Cardiac muscle cell (in vitro differentiated cells and primary cell): ENCODE data around the gene RAG1. TPM values are rescaled to one million over a fixed set of nuclear protein-coding genes. Genes with fewer than 3 reads are reported as not detected.

Experiments used
- DNase-seq, 2 donors: peaks; one replicate each; pipeline versions ENCODE4 v3.0.0 to v3.0.0-alpha.2; 2010 to 2017; ENCODE audit warnings: low read depth in 1 of 2, low spot score in 1 of 2
- H3K27ac ChIP-seq: fragments of 200-600 bp; sonication (generic); 2 replicates; pipeline ENCODE4 v1.5.1; 2016
- H3K27me3 ChIP-seq: fragments of 200-600 bp; sonication (generic); 2 replicates; pipeline ENCODE4 v1.6.0; 2016; ENCODE audit warnings: control low read depth
- H3K36me3 ChIP-seq: fragments of 200-600 bp; sonication (generic); 2 replicates; pipeline ENCODE4 v1.5.1; 2016; ENCODE audit warnings: control low read depth
- H3K4me1 ChIP-seq: fragments of 200-600 bp; sonication (generic); 2 replicates; pipeline ENCODE4 v1.8.1; 2017; ENCODE audit warnings: low read depth, mild to moderate bottlenecking, mixed run types
- H3K4me3 ChIP-seq: fragments of 200-600 bp; sonication (generic); 2 replicates; pipeline ENCODE4 v1.5.1; 2016; ENCODE audit warnings: mild to moderate bottlenecking
- H3K9me3 ChIP-seq: fragments of 200-600 bp; sonication (generic); 2 replicates; pipeline ENCODE4 v1.5.1; 2017; ENCODE audit warnings: low read depth, mild to moderate bottlenecking, control low read depth
- polyA plus RNA-seq: library from polyadenylated mRNA; unstranded; fragments of >200 nt; fragmentation: Nextera tagmentation; extraction: Ambion mirVana; gene quantifications from 2 replicates; pipeline ENCODE4 v1.2.1, GENCODE V29; 2016
- total RNA-seq: library from RNA; depleted of rRNA; stranded (reverse); fragments of >200 nt; gene quantifications from 2 replicates; pipeline ENCODE4 v1.2.3, GENCODE V29; 2016
- TF ChIP-seq, protein P1 (sequence below): IDR thresholded peaks from 2 replicates; pipeline ENCODE4 v1.5.1; 2012; ENCODE audit warnings: low read depth, mild to moderate bottlenecking, low read length

The RAG1 gene
- total and polyA plus RNA-seq, 2 experiments from 2014 or later, result 0.66 TPM; not detected in 1

DNA sequence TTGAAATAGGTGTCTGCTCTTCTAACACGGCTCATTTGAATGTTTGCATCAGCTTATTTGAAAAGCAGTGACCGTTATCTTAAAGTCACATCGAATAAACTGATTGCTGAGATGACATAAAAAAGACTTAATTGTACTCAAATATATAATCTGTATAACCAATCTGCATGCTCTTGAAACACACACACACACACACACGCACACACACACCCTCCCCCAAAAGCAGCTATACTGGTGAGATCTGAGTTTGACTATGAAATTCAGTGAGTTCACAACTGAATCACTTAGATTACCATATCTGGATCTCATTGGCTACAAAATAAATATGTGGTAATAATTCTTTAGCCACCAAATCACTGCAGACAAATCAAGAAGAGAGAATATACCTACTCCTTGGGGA, 22.7 kb downstream of the RAG1 start:
- Histone ChIP-seq H3K4me1 (peaks cover 6% of the 10 kb centered on the region), H3K27ac (no peak overlapping the region), H3K4me3 (no peak overlapping the region), H3K36me3 (no peaks in the 10 kb centered on the region), H3K9me3 (no peaks in the 10 kb centered on the region), H3K27me3 (peaks cover 55% of the 10 kb centered on the region)
- TF ChIP-seq, protein P1, sequence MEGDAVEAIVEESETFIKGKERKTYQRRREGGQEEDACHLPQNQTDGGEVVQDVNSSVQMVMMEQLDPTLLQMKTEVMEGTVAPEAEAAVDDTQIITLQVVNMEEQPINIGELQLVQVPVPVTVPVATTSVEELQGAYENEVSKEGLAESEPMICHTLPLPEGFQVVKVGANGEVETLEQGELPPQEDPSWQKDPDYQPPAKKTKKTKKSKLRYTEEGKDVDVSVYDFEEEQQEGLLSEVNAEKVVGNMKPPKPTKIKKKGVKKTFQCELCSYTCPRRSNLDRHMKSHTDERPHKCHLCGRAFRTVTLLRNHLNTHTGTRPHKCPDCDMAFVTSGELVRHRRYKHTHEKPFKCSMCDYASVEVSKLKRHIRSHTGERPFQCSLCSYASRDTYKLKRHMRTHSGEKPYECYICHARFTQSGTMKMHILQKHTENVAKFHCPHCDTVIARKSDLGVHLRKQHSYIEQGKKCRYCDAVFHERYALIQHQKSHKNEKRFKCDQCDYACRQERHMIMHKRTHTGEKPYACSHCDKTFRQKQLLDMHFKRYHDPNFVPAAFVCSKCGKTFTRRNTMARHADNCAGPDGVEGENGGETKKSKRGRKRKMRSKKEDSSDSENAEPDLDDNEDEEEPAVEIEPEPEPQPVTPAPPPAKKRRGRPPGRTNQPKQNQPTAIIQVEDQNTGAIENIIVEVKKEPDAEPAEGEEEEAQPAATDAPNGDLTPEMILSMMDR, result no peak
- no peak for DNase-seq

DNA sequence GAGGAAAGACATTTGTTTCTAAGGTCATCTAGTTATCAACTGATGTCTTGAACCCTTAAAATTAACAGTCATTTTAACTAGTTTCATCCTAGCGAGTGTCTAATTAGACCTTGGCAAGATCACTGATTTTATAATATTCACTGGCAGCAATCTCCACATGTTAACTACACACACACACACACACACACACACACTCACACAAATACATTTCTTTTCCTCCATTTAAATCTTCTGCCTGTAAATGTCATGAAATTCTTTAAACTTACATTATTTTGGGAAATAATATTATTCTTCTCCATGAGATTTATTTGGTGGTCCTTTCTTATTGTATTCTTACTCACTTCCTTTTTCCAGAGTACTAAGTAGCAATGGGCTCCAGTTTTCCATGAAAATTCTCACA, 23.6 kb downstream of the RAG1 start:
- TF ChIP-seq, protein P1, result no peak
- H3K4me1 ChIP-seq, result peaks cover 6% of the 10 kb centered on the region

DNA sequence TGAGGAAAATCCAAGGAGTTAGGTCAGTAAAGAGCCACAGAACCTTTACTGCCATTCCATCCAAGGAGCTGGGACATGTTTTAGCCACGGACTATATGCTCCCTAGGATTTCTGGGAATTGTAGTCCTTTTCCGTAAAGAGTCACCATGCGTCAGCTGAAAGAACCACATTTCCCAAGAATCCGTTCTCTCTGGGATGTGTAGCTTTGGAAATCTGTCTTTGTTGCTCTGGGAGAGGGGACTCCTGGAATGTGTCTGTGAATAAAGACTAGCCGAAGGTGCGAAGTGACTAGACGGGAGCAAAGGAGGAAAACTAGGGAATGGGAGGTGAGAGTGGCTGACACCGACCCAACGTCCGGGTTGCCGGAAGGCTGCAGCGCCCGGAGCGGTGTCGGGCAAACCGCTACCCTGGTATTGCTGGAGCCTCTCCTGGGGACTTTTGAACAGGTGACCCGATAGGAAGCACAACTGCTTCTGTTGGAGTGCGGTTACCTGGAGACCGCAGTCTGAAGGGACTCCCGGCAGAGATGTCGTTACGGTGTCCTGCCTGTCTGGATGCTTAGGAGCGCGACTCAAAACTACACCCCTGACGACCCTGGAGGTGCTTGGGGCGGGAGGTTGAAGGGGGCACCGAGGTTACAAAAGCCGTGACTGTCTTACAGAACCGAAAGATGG, 26.6 kb downstream of the RAG1 start, which contains the start of gene IFTAP:
IFTAP (plus strand) TSS at position 187 of the 674 bp plus-strand sequence. CDS start 15,602 bp downstream, outside the sequence.
- peak; percentile 91 to 94 for DNase-seq
- TF ChIP-seq, protein P1, result no peak
- H3K4me3 ChIP-seq, result peak within 1 kb of the TSS; percentile 85
- peak within 1 kb of the TSS; percentile 76 for H3K27ac ChIP-seq
- peaks cover 35% of the 10 kb centered on the region for H3K27me3 ChIP-seq
- peaks cover 6% of the 10 kb centered on the region for H3K4me1 ChIP-seq
- H3K36me3 ChIP-seq, result no peaks in the 10 kb centered on the region
- no peaks in the 10 kb centered on the region for H3K9me3 ChIP-seq

More for the DNA sequence above, 23.6 kb downstream of the RAG1 start:
- no peak overlapping the region for H3K4me3 ChIP-seq
- no peaks in the 10 kb centered on the region for H3K9me3 ChIP-seq
- DNase-seq, result no peak
- H3K36me3 ChIP-seq, result no peaks in the 10 kb centered on the region
- H3K27me3 ChIP-seq, result peaks cover 55% of the 10 kb centered on the region
- no peak overlapping the region for H3K27ac ChIP-seq

DNA sequence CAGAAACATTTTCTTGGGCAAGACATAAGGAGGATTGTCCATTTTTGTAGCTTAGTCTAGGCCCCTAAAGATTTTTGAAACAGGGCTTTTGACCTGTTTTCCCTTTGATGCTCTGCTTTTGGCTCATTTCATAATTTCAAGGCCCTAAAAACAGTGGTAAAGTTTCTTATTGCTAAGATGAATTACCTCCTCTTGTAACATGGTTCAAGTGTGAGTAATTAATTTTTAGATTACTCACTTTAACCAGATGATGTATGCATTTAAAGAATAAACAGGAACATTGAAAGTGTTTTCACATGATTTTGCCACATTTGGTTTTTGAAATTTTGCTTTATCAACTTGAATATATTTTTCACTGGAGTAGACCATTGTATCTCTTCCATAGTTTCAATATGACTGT, 29.1 kb downstream of the RAG1 start:
- Histone ChIP-seq H3K27ac (no peak overlapping the region), H3K4me1 (peaks cover 6% of the 10 kb centered on the region), H3K9me3 (no peaks in the 10 kb centered on the region), H3K27me3 (peaks cover 11% of the 10 kb centered on the region), H3K36me3 (no peaks in the 10 kb centered on the region), H3K4me3 (no peak overlapping the region)
- TF ChIP-seq, protein P1, result no peak
- DNase-seq, result no peak

DNA sequence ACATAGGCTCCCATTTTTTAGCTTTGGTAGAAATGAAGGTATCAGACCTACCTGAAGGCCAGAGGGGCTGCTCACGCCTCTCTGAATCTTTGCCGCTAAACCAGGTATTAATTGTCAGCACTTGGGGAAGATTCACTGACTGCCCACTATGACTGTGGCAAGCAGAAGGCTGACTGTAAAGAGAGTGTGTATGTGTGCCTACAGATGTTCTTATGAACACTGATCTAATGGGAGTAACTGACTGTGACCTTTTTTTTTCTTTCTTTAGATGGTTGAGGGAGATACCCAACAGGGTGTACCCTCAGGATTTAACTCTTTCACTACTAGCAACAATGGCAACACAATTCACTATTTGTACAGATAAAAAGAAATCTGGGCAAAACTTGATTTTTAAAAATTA, 30.2 kb downstream of the RAG1 start, which contains the start of gene RAG2:
RAG2 (minus strand) TSS at position 186 of the 400 bp plus-strand sequence. CDS start 4,068 bp downstream, outside the sequence.
- H3K4me3 ChIP-seq, result no peak within 1 kb of the TSS
- TF ChIP-seq, protein P1, result no peak
- H3K36me3 ChIP-seq, result no peaks in the 10 kb centered on the region
- no peaks in the 10 kb centered on the region for H3K9me3 ChIP-seq
- peaks cover under 1% of the 10 kb centered on the region for H3K27me3 ChIP-seq
- no peak for DNase-seq
- H3K27ac ChIP-seq, result no peak within 1 kb of the TSS
- peaks cover 6% of the 10 kb centered on the region for H3K4me1 ChIP-seq
